ENCODE data around the gene ABI3BP. TPM values are rescaled to one million over a fixed set of nuclear protein-coding genes. Genes with fewer than 3 reads are reported as not detected.

Gene ABI3BP, protein sequence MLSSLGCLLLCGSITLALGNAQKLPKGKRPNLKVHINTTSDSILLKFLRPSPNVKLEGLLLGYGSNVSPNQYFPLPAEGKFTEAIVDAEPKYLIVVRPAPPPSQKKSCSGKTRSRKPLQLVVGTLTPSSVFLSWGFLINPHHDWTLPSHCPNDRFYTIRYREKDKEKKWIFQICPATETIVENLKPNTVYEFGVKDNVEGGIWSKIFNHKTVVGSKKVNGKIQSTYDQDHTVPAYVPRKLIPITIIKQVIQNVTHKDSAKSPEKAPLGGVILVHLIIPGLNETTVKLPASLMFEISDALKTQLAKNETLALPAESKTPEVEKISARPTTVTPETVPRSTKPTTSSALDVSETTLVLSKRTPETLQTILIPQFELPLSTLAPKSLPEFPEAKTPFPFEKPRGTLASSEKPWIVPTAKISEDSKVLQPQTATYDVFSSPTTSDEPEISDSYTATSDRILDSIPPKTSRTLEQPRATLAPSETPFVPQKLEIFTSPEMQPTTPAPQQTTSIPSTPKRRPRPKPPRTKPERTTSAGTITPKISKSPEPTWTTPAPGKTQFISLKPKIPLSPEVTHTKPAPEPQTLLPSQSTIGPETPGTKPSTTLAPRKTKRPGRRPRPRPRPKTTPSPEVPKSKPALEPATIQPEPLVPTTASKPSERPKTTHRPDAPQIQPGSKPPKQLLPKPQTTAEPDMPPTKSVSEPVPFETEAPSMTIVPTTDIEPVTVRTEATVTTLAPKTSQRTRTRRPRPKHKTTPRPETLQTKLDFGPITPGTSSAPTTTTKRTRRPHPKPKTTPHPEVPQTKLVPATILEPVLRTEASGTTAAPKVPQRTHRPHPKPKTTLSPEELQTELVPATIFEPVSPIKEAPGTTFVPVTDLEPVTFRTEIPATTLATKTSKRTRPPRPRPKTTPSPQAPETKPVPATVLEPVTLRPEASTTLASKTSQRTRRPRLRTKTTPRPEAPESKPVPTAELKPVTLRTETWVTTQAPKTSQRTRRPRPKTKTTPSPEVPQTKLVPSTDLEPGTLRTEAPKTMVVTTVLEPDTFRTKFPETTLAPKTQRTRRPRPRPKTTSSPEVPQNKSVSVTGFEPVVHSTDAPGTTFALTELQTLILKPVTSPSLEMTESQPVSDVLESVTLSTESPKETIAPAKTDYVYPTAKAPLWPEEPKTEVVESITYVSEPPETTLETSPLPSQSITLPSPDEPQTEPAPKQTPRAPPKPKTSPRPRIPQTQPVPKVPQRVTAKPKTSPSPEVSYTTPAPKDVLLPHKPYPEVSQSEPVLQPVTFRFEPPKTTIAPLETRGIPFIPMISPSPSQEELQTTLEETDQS (N-terminal part only)
- 9.2 and 17.2 TPM in 2 replicates for total RNA-seq

DNA sequence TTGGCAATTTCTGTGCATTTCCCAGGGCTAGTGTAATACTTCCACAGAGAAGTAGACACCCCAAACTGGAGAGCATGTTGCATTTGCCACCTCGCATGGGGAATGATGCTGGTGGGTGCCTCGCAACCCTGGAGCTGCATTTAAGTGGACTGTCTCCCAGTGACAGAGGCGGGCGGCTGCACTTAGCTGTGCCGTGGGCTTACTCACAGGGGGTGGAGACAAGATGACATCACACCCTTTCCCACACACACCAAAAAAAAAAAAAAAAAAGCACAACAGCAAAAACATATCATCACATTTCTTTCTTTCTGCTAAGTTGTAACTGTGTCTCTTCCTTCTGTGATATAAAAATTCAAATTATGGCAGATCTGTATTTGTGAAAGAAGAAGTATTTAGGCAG is at the start of gene ABI3BP:
TSS of gene ABI3BP (minus strand) at position 113 of the 400 bp plus-strand sequence. CDS start at position 76, 37 bp downstream.

DNA sequence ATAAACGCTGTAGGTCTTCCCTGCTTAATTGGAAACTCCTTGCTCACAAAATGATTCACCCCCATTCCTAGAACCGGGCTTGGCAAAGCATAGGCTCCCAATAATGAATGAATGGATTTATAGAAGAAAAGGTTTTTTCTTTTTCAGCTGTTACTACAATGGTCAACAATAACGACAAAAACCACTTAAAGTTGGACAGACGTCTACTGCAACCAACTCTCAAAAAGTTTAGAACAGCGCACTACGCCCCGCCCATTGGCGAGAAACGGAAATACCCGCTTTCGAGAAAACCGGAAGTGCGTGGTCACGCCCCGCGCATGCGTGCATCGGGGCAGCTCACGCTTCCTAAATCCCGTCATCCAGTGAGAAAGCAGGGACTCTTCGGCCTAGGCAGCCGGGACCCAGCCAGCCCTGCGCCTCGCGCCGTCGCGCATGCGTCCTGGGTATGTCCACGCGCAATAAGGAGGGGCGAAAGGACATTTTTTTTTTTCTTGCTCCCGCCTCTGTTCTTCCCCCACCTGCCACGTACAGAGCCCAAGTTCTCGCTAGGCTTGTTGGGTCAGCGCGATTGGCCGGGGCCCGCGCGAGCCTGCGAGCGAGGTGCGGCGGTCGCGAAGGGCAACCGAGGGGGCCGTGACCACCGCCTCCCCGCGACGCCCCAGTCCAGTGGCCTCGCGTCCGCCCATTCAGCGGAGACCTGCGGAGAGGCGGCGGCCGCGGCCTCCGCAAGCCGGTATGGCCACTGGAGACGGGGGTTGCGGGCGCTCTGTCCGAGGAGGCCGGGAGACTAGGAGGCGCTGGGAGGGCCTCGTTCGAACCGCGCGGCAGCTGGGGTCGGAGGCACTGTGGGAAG is 284.0 kb downstream of the ABI3BP start, which contains the start of gene TFG:
TSS of gene TFG (plus strand) at position 506 of the 853 bp plus-strand sequence. CDS start 4,192 bp downstream, outside the sequence.

